SU-DHL-6 (cell line): ENCODE data around the gene VASN.
"Not testable (repeated sequence)": the region's sequence is repeated elsewhere in the genome, so short reads cannot be mapped to it uniquely, and the experiment has no call there.

Experiments
- H2AFZ ChIP-seq: fragments of 200-600 bp; sonication (generic); 2 replicates; pipeline ENCODE4 v1.6.1; 2014; ENCODE audit warnings: low read depth, mild to moderate bottlenecking, moderate library complexity, mixed read lengths, antibody characterized with exemption, low read length; ENCODE audit not compliant: severe bottlenecking
- H3F3A ChIP-seq: fragments of 200-600 bp; shearing (Covaris generic); 2 replicates; pipeline ENCODE4 v1.6.0; 2016; ENCODE audit warnings: antibody characterized with exemption, mild to moderate bottlenecking; ENCODE audit not compliant: insufficient read depth
- H3K27ac ChIP-seq: fragments of 200-600 bp; sonication (generic); 2 replicates; pipeline ENCODE4 v1.5.1; 2016; ENCODE audit warnings: low read depth, mild to moderate bottlenecking, low read length, moderate library complexity, mixed read lengths
- H3K27me3 ChIP-seq: fragments of 200-600 bp; sonication (generic), shearing (Covaris generic); 2 replicates; pipeline ENCODE4 v1.6.0; 2014; ENCODE audit warnings: mild to moderate bottlenecking, low read length
- H3K36me3 ChIP-seq: fragments of 200-600 bp; sonication (generic); 2 replicates; pipeline ENCODE4 v1.6.1; 2014; ENCODE audit warnings: mild to moderate bottlenecking, low read length, mixed read lengths
- H3K4me2 ChIP-seq: fragments of 300-600, 200-600 bp; shearing (Covaris generic), sonication (generic); 2 replicates; pipeline ENCODE4 v1.6.0; 2014; ENCODE audit warnings: low read length, low read depth, mild to moderate bottlenecking; ENCODE audit not compliant: poor library complexity, severe bottlenecking
- H3K4me3 ChIP-seq: fragments of 200-600 bp; sonication (generic); 2 replicates; pipeline ENCODE4 v1.5.1; 2014; ENCODE audit warnings: antibody characterized with exemption, low read length, mild to moderate bottlenecking, mixed read lengths; ENCODE audit not compliant: insufficient read depth, poor library complexity, severe bottlenecking
- H3K79me2 ChIP-seq: fragments of 200-600 bp; sonication (generic); 2 replicates; pipeline ENCODE4 v1.6.1; 2014; ENCODE audit warnings: mild to moderate bottlenecking, low read length, moderate library complexity; ENCODE audit not compliant: insufficient read depth
- H3K9ac ChIP-seq: fragments of 200-600 bp; sonication (generic); 2 replicates; pipeline ENCODE4 v1.7.0; 2014; ENCODE audit warnings: mild to moderate bottlenecking, low read length
- H3K9me2 ChIP-seq: fragments of 200-600 bp; sonication (generic); replicated peaks from 2 replicates; pipeline ENCODE4 v1.6.1; 2014; ENCODE audit warnings: low read length; ENCODE audit not compliant: insufficient read depth
- H3K9me3 ChIP-seq: fragments of 200-600 bp; sonication (generic); 2 replicates; pipeline ENCODE4 v1.6.1; 2014; ENCODE audit warnings: low read length, mixed read lengths; ENCODE audit not compliant: insufficient read depth
- H4K20me1 ChIP-seq: fragments of 200-600 bp; sonication (generic); 2 replicates; pipeline ENCODE4 v1.6.1; 2014; ENCODE audit warnings: low read depth, mild to moderate bottlenecking, antibody characterized with exemption, low read length, moderate library complexity, mixed read lengths
- EZH2phosphoT487 ChIP-seq: fragments of 200-600 bp; sonication (generic), shearing (Covaris generic); conservative IDR thresholded peaks from 2 replicates; pipeline ENCODE4 v1.6.1; 2018; ENCODE audit warnings: mild to moderate bottlenecking, antibody characterized with exemption, low read length, moderate library complexity, mixed read lengths
- TF ChIP-seq, protein P1 (sequence below): fragments of 200-600 bp; sonication (generic); IDR thresholded peaks from one replicate; pipeline ENCODE4 v1.5.1; 2017; ENCODE audit warnings: antibody characterized with exemption, mild to moderate bottlenecking, low read length, moderate library complexity; ENCODE audit not compliant: insufficient read depth, poor library complexity, severe bottlenecking

Gene VASN

DNA sequence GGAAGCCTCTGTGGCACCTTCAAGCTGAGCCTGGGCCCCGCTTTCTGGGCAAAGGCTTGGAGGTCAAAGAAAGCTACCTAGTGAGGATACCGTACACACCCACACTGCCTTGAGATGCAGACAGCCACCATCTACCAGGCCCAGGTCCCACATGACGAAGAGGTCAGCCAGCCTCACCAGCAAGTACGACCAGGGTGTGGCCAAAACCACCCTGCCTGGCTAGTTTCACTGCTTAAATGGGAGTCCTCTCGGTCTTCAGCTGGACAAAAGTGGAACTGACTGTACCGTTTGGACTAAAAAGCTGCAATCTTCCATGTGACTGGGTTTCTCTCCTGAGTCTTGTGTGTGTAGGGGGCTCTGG, 21.6 kb downstream of the VASN start:
- Histone ChIP-seq H3K27me3 (no peaks in the 10 kb centered on the region), H3K9ac (no peak overlapping the region), H3K4me3 (no peak overlapping the region), H3K27ac (no peak overlapping the region), H3K9me2 (no peaks in the 10 kb centered on the region), H3K79me2 (no peaks in the 10 kb centered on the region), H3K9me3 (no peaks in the 10 kb centered on the region), H2AFZ (no peak overlapping the region), H4K20me1 (no peaks in the 10 kb centered on the region), H3K36me3 (no peaks in the 10 kb centered on the region), H3F3A (no peaks in the 10 kb centered on the region), H3K4me2 (no peak overlapping the region)
- TF ChIP-seq, protein P1, sequence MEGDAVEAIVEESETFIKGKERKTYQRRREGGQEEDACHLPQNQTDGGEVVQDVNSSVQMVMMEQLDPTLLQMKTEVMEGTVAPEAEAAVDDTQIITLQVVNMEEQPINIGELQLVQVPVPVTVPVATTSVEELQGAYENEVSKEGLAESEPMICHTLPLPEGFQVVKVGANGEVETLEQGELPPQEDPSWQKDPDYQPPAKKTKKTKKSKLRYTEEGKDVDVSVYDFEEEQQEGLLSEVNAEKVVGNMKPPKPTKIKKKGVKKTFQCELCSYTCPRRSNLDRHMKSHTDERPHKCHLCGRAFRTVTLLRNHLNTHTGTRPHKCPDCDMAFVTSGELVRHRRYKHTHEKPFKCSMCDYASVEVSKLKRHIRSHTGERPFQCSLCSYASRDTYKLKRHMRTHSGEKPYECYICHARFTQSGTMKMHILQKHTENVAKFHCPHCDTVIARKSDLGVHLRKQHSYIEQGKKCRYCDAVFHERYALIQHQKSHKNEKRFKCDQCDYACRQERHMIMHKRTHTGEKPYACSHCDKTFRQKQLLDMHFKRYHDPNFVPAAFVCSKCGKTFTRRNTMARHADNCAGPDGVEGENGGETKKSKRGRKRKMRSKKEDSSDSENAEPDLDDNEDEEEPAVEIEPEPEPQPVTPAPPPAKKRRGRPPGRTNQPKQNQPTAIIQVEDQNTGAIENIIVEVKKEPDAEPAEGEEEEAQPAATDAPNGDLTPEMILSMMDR = no peak
- TF ChIP-seq EZH2phosphoT487 = no peak

DNA sequence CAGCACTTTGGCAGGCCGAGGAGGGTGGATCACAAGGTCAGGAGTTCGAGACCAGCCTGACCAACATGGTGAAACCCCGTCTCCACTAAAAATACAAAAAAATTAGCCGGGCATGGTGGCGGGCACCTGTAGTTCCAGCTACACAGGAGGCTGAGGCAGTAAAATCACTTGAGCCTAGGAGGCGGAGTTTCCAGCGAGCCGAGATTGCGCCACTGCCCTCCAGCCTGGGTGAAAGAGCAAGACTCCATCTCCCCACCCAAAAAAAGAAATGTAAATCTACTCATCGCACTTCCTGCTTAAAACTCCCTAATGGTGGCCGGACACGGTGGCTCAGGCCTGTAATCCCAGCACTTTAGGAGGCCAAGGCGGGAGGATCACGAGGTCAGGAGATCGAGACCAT, 22.2 kb downstream of the VASN start:
- H3K27me3 ChIP-seq, H3K36me3 ChIP-seq, H3F3A ChIP-seq, H3K9me2 ChIP-seq, H4K20me1 ChIP-seq, H3K4me2 ChIP-seq, H2AFZ ChIP-seq, H3K9me3 ChIP-seq, H3K27ac ChIP-seq, H3K4me3 ChIP-seq, H3K9ac ChIP-seq, H3K79me2 ChIP-seq: not testable (repeated sequence)

DNA sequence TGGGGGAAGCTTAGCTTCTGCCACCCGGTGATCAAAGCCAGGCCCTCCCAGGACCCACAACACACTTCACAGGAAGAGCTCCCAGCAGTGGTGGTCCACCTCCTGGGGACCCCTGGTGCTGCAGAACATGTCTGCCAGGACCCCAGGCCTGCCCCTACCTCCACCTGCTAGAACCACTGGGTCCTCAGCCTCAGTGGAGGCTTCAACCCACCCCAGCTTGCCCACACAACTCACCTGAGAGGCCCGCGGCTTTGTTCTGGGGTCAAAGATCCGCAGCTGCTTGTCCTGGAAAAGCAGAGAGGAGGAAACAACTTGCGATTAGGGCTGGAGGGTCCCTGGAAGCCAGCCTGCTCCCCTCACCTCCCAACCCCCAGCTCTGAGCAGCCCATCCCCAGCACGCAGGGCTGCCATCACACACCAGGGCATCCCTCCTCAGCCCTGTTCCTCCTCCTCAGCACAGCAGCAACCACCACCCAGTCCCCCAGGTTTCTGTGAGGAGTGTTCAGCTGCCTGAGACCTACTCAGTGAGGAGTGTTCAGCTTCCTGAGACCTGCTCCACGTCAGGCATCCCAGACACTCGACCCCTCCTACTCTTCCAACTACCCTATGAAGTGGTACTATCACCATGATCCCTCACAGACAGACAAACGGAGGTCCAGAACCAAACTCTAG, 23.5 kb downstream of the VASN start:
- Histone ChIP-seq H3K9ac (no peak overlapping the region), H3K36me3 (no peaks in the 10 kb centered on the region), H3K4me3 (no peak overlapping the region), H3F3A (no peaks in the 10 kb centered on the region), H3K4me2 (no peak overlapping the region), H3K79me2 (no peaks in the 10 kb centered on the region), H3K27me3 (no peaks in the 10 kb centered on the region), H4K20me1 (no peaks in the 10 kb centered on the region), H2AFZ (no peak overlapping the region), H3K9me3 (no peaks in the 10 kb centered on the region), H3K9me2 (no peaks in the 10 kb centered on the region), H3K27ac (no peak overlapping the region)
- TF ChIP-seq EZH2phosphoT487 = no peak
- TF ChIP-seq, protein P1 = no peak

DNA sequence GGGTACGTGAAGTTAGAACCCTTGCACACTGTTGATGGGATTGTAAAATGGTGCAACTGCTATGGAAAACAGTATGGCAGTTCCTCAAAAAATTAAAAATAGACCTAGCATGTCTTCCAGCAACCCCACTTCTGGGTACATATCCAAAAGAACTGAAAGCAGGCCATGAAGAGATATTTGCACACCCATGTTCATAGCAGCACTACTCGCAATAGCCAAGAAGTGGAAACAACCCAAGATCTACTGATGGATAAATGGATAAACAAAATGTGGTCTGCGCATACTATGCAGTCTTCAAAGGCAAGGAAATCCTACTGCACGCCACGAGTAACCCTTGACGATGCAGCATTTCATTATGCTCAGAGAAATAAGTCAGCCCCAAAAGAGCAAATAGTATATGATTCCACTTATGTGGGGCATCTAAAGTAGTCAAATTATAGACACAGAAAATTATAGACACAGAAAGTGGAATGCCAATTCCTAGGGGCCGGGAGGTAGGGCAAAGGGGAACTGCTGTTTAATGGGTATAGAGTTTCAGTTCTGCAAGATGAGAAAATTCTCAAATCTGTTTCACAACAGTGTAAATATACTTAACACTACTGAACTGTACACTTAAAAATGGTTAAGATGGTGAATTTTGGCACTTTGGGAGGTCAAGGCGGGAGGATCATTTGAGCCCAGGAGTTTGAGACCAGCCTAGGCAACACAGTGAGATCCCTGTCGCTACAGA, 27.5 kb downstream of the VASN start:
- no peak overlapping the region for H3K9ac ChIP-seq
- no peaks in the 10 kb centered on the region for H3K79me2 ChIP-seq
- no peaks in the 10 kb centered on the region for H4K20me1 ChIP-seq
- no peak overlapping the region for H3K4me3 ChIP-seq
- no peak overlapping the region for H3K4me2 ChIP-seq
- no peaks in the 10 kb centered on the region for H3K27me3 ChIP-seq
- H3K9me3 ChIP-seq = no peaks in the 10 kb centered on the region
- no peak overlapping the region for H3K27ac ChIP-seq
- H3K36me3 ChIP-seq = no peaks in the 10 kb centered on the region
- H3F3A ChIP-seq = no peaks in the 10 kb centered on the region
- no peak overlapping the region for H2AFZ ChIP-seq
- no peak for TF ChIP-seq EZH2phosphoT487
- TF ChIP-seq, protein P1 = no peak
- no peaks in the 10 kb centered on the region for H3K9me2 ChIP-seq
